ENCODE measurements around the gene ZNF723. TPM values are rescaled to one million over a fixed set of nuclear protein-coding genes. Genes with fewer than 3 reads are reported as not detected.
A peak's percentile ranks its signal among the peaks of the same experiment; 100 is the strongest.
"Not testable (repeated sequence)": the region's sequence is repeated elsewhere in the genome, so short reads cannot be mapped to it uniquely, and the experiment has no call there.

ZNF723 gene
- not detected for total RNA-seq

GRCh38 chr19:22832031-22832762 lies at the start of gene ZNF723:
Gene ZNF723 (plus strand): TSS chr19:22832291. CDS start chr19:22832380, 89 bp downstream.
- Histone ChIP-seq H3K27ac (no peak within 1 kb of the TSS), H3K27me3 (no peaks in the 10 kb centered on the region), H3K36me3 (replicated peaks in 1 of 2; ENCODE audit: insufficient read depth in 1 of 2, low read depth in 2 of 2) (no peaks in the 10 kb centered on the region), H3K4me1 (no peaks in the 10 kb centered on the region), H3K4me3 (no peak within 1 kb of the TSS), H3K9me3 (peaks cover 0 to 4% (median 0%) of the 10 kb centered on the region in 3 donors)
- ATAC-seq (no peak), DNase-seq (no peak)
- TF ChIP-seq CTCF (IDR thresholded peaks at IDR 0.05) (no peak), POLR2A (IDR thresholded peaks at IDR 0.05) (no peak)
- intact Hi-C loops (cut with DNase I) = no loop called here
- 6 to 13% methylated on average over 5 to 31 of the region's 31 CpGs for WGBS, 2 donors

- Histone ChIP-seq H3K9me3 (peaks cover 0 to 4% (median 0%) of the 10 kb centered on the region in 3 donors), H3K27ac (no peak within 1 kb of the TSS), H3K4me3 (no peak within 1 kb of the TSS), H3K36me3 (replicated peaks in 1 of 2; ENCODE audit: insufficient read depth in 1 of 2, low read depth in 2 of 2) (no peaks in the 10 kb centered on the region), H3K4me1 (no peaks in the 10 kb centered on the region), H3K27me3 (no peaks in the 10 kb centered on the region)
- WGBS, 2 donors = 2 to 6% methylated on average over 26 to 36 of the region's 36 CpGs
- DNase-seq (peak; percentile 12 to 27 (median 18)), ATAC-seq (peak; percentile 24)
- no peak for TF ChIP-seq CTCF (IDR thresholded peaks at IDR 0.05)
- intact Hi-C loops (cut with DNase I) = no loop called here
These were observed 48.3 kb upstream of the ZNF723 start, which contains the start of gene ZNF99 for GRCh38 chr19:22783651-22784410. Gene ZNF99 (minus strand): TSS chr19:22784151. CDS start chr19:22784016, 135 bp downstream.

- H3K27ac ChIP-seq; H3K4me1 ChIP-seq; DNase-seq; intact Hi-C loops (cut with DNase I); H3K27me3 ChIP-seq; H3K36me3 ChIP-seq (replicated peaks in 1 of 2; ENCODE audit: insufficient read depth in 1 of 2, low read depth in 2 of 2); H3K9me3 ChIP-seq; ATAC-seq; H3K4me3 ChIP-seq: not testable (repeated sequence)
- 79 to 85% methylated on average over 4 of the region's 4 CpGs for WGBS, 2 donors
These were observed 39.2 kb upstream of the ZNF723 start for GRCh38 chr19:22792863-22793262.

GRCh38 chr19:22797040-22797439 lies 35.1 kb upstream of the ZNF723 start:
- WGBS, 2 donors = 32 to 33% methylated on average over 5 of the region's 5 CpGs
- DNase-seq (no peak), ATAC-seq (no peak)
- no peaks in the 10 kb centered on the region for H3K4me1 ChIP-seq
- intact Hi-C loops (cut with DNase I) = no loop called here
- H3K27me3 ChIP-seq = no peaks in the 10 kb centered on the region
- H3K9me3 ChIP-seq = no peaks in the 10 kb centered on the region
- H3K36me3 ChIP-seq (replicated peaks in 1 of 2; ENCODE audit: insufficient read depth in 1 of 2, low read depth in 2 of 2) = no peaks in the 10 kb centered on the region
- no peak overlapping the region for H3K27ac ChIP-seq
- no peak for TF ChIP-seq CTCF (IDR thresholded peaks at IDR 0.05)
- no peak for TF ChIP-seq POLR2A (IDR thresholded peaks at IDR 0.05)
- H3K4me3 ChIP-seq = no peak overlapping the region

- TF ChIP-seq CTCF (IDR thresholded peaks at IDR 0.05) (no peak), POLR2A (IDR thresholded peaks at IDR 0.05) (no peak)
- intact Hi-C loops (cut with DNase I) = no loop called here
- no peak for DNase-seq
- H3K27ac ChIP-seq = no peak overlapping the region
- H3K9me3 ChIP-seq = no peaks in the 10 kb centered on the region
- ATAC-seq = no peak
- H3K36me3 ChIP-seq (replicated peaks in 1 of 2; ENCODE audit: insufficient read depth in 1 of 2, low read depth in 2 of 2) = no peaks in the 10 kb centered on the region
- no peaks in the 10 kb centered on the region for H3K27me3 ChIP-seq
- WGBS, 2 donors = 9 to 20% methylated on average over 10 to 11 of the region's 11 CpGs
- H3K4me1 ChIP-seq = no peaks in the 10 kb centered on the region
- H3K4me3 ChIP-seq = no peak overlapping the region
These were observed 25.7 kb upstream of the ZNF723 start for GRCh38 chr19:22806418-22806817.
